SK-N-SH (cell line): Measurements from ENCODE around the gene ZNF444. TPM values are rescaled to one million over a fixed set of nuclear protein-coding genes. Genes with fewer than 3 reads are reported as not detected.

Experiments
- CTCF ChIA-PET: fragments of 300-600, 350-600 bp; formaldehyde crosslinking; extraction: SDS; loops from one replicate; lab custom pipeline; 2021; lab: Yijun Ruan, JAX
- POLR2A ChIA-PET: fragments of 350-600 bp; sonication (Branson Sonifier 250); formaldehyde crosslinking; extraction: SDS; loops from one replicate; lab custom pipeline; 2020; ENCODE audit warnings: antibody characterized with exemption, inconsistent platforms; lab: Yijun Ruan, JAX
- DNase-seq: peaks from one replicate; pipeline ENCODE4 v3.0.0; 2012
- H2AFZ ChIP-seq: fragments of 200-600 bp; sonication (generic); 2 replicates; pipeline ENCODE4 v1.8.1; 2016; ENCODE audit warnings: antibody characterized with exemption, mild to moderate bottlenecking, low read depth
- H3F3A ChIP-seq: fragments of 200-600 bp; sonication (generic); replicated peaks from 2 replicates; pipeline ENCODE3; 2016; ENCODE audit warnings: antibody characterized with exemption, mild to moderate bottlenecking; ENCODE audit not compliant: insufficient read depth
- H3K27ac ChIP-seq, 2 experiments: fragments of 200-500 bp in 1 of 2; fragments of 200-600 bp in 1 of 2; sonication (Bioruptor generic) in 1 of 2; sonication (generic), shearing (Covaris generic) in 1 of 2; 2 replicates each; pipeline versions ENCODE4 v1.5.1 to v1.6.1; 2014 to 2016; ENCODE audit warnings: low read depth in 2 of 2, inconsistent platforms in 1 of 2, low read length in 1 of 2, mild to moderate bottlenecking in 1 of 2, mixed read lengths in 1 of 2
- H3K27me3 ChIP-seq: fragments of 200-600 bp; sonication (generic), shearing (Covaris generic); 2 replicates; pipeline ENCODE4 v1.6.1; 2016; ENCODE audit warnings: mixed run types; ENCODE audit not compliant: insufficient read depth
- H3K36me3 ChIP-seq, 2 experiments: fragments of 200-500 bp in 1 of 2; fragments of 200-600 bp in 1 of 2; sonication (Bioruptor generic) in 1 of 2; sonication (generic) in 1 of 2; replicated peaks in 1 of 2; 2 replicates each; pipeline versions ENCODE3 to v1.5.1; 2014 to 2016; ENCODE audit warnings: low read length in 1 of 2, mild to moderate bottlenecking in 1 of 2; ENCODE audit not compliant: insufficient read depth in 2 of 2, control insufficient read depth in 1 of 2
- H3K4me1 ChIP-seq, 2 experiments: fragments of 200-500 bp in 1 of 2; fragments of 200-600 bp in 1 of 2; sonication (Bioruptor generic) in 1 of 2; sonication (generic), shearing (Covaris generic) in 1 of 2; 2 replicates each; pipeline versions ENCODE4 v1.5.1 to v1.6.1; 2014 to 2016; ENCODE audit warnings: low read depth in 1 of 2, low read length in 1 of 2, mixed run types in 1 of 2; ENCODE audit not compliant: insufficient read depth in 2 of 2, control insufficient read depth in 1 of 2
- H3K4me2 ChIP-seq: fragments of 200-600 bp; sonication (generic), shearing (Covaris generic); 2 replicates; pipeline ENCODE4 v1.6.1; 2017; ENCODE audit warnings: mixed run types
- H3K4me3 ChIP-seq, 2 experiments: fragments of 200-500 bp in 1 of 2; fragments of 200-600 bp in 1 of 2; sonication (Bioruptor generic) in 1 of 2; sonication (generic), shearing (Covaris generic) in 1 of 2; 2 replicates each; pipeline versions ENCODE4 v1.5.1 to v1.8.1; 2014 to 2016; ENCODE audit warnings: low read depth in 2 of 2, inconsistent platforms in 1 of 2, low read length in 1 of 2, mild to moderate bottlenecking in 1 of 2, mixed read lengths in 1 of 2, moderate library complexity in 1 of 2
- H3K79me2 ChIP-seq: fragments of 200-600 bp; sonication (generic); 2 replicates; pipeline ENCODE4 v1.8.1; 2017; ENCODE audit warnings: mild to moderate bottlenecking; ENCODE audit not compliant: insufficient read depth
- H3K9ac ChIP-seq: fragments of 200-600 bp; sonication (generic); 2 replicates; pipeline ENCODE4 v1.6.1; 2017; ENCODE audit warnings: mixed run types
- H3K9me2 ChIP-seq: fragments of 200-600 bp; sonication (generic); 2 replicates; pipeline ENCODE4 v1.6.1; 2017; ENCODE audit warnings: mixed run types
- H3K9me3 ChIP-seq: fragments of 200-600 bp; sonication (generic); 2 replicates; pipeline ENCODE4 v1.6.1; 2017; ENCODE audit warnings: mixed run types, mild to moderate bottlenecking, moderate library complexity
- H4K20me1 ChIP-seq: fragments of 200-600 bp; sonication (generic); 2 replicates; pipeline ENCODE4 v1.6.1; 2017; ENCODE audit warnings: mild to moderate bottlenecking, mixed run types; ENCODE audit not compliant: insufficient read depth
- FOXJ3 ChIP-seq: sonication (generic); formaldehyde crosslinking; IDR thresholded peaks from 2 replicates; pipeline ENCODE4 v1.5.1; 2020; ENCODE audit warnings: mild to moderate bottlenecking, missing genetic modification reagents
- FOXM1 ChIP-seq: IDR thresholded peaks from 2 replicates; pipeline ENCODE4 v1.4.0; 2012; ENCODE audit warnings: low read depth, mild to moderate bottlenecking
- GABPA ChIP-seq: IDR thresholded peaks from 2 replicates; pipeline ENCODE4 v1.4.0; 2012; ENCODE audit warnings: low read depth, mild to moderate bottlenecking
- MXI1 ChIP-seq: IDR thresholded peaks from 2 replicates; pipeline ENCODE4 v1.6.1; 2012; ENCODE audit warnings: mild to moderate bottlenecking, low read depth, low read length, improper control_type of control experiment
- NFIC ChIP-seq: IDR thresholded peaks from 2 replicates; pipeline ENCODE4 v1.4.0; 2012; ENCODE audit warnings: borderline replicate concordance
- RCOR1 ChIP-seq: fragments of 150-350 bp; IDR thresholded peaks from 2 replicates; pipeline ENCODE4 v1.6.1; 2017; ENCODE audit warnings: antibody characterized with exemption, low read length
- REST ChIP-seq: IDR thresholded peaks from 2 replicates; pipeline ENCODE4 v1.6.1; 2012; ENCODE audit warnings: mild to moderate bottlenecking, low read depth, low read length, moderate library complexity
- TAF1 ChIP-seq: IDR thresholded peaks from 2 replicates; pipeline ENCODE4 v1.6.1; 2012; ENCODE audit warnings: low read depth, mild to moderate bottlenecking, low read length, moderate library complexity, borderline replicate concordance
- TEAD4 ChIP-seq: IDR thresholded peaks from 2 replicates; pipeline ENCODE4 v1.4.0; 2012; ENCODE audit warnings: mild to moderate bottlenecking, borderline replicate concordance; ENCODE audit not compliant: insufficient read depth
- YY1 ChIP-seq: IDR thresholded peaks from 2 replicates; pipeline ENCODE4 v1.4.0; 2012; ENCODE audit warnings: low read depth, mild to moderate bottlenecking
- WGBS: methylation state at CpG from one replicate; pipeline ENCODE4 v1.1.6; 2017; ENCODE audit warnings: low lambda C conversion rate; 5-methylcytosine and 5-hydroxymethylcytosine counted together
- polyA plus RNA-seq, 3 experiments: library from polyadenylated mRNA; depleted of rRNA; stranded (reverse); fragments of >200 nt; gene quantifications; 2 replicates each; pipeline ENCODE4 v1.2.3, GENCODE V29; 2012

Gene ZNF444
- polyA plus RNA-seq, 1 of the 3 experiments (the other 2 are of a cell fraction) = 23.2 TPM

- WGBS = 6% methylated on average over 26 of the region's 26 CpGs
- H3K9me2 ChIP-seq = no peaks in the 10 kb centered on the region
- no peaks in the 10 kb centered on the region for H3F3A ChIP-seq
- H3K27ac ChIP-seq = peak overlapping the region; percentile 61 to 70; a peak in 3 of 4 replicates
- 0 out of 2 replicates have a peak overlapping the region, but pooled peaks have one; percentile 59 for H2AFZ ChIP-seq
- ChIA-PET CTCF (interaction anchor here (1.3 to 1.7 kb wide), 3 partner anchors 19 to 61 kb away, joined by 3 read pairs; no protein-coding TSS in a partner anchor), POLR2A (interaction anchor here (2.5 kb wide), 1 partner anchor 21 kb away, joined by 8 read pairs; no protein-coding TSS in a partner anchor)
- peak overlapping the region; percentile 63 to 66 for H3K4me3 ChIP-seq
- H4K20me1 ChIP-seq = no peaks in the 10 kb centered on the region
- peak overlapping the region; percentile 70; the same call in 1 of the 2 replicates for H3K9ac ChIP-seq
- H3K36me3 ChIP-seq = peaks cover 0 to 5% of the 10 kb centered on the region in 2 experiments
- no peaks in the 10 kb centered on the region for H3K27me3 ChIP-seq
- peaks cover 36% of the 10 kb centered on the region for H3K79me2 ChIP-seq
- TF ChIP-seq MXI1 = peak; percentile 36; the same call in 1 of the 2 replicates
- no peak for TF ChIP-seq TAF1
- TF ChIP-seq, all 33 proteins: peak for 1
- Histone ChIP-seq H3K9me3 (no peaks in the 10 kb centered on the region), H3K4me2 (peak overlapping the region; percentile 88), H3K4me1 (peaks cover 7 to 21% of the 10 kb centered on the region in 2 experiments; a peak in 3 of 4 replicates)
- DNase-seq = no peak
Measured at GRCh38 chr19:56141417-56141993, 418 bp downstream of the ZNF444 start.

GRCh38 chr19:56142087-56142787 lies 1.1 kb downstream of the ZNF444 start:
- Histone ChIP-seq H3K9me3 (no peaks in the 10 kb centered on the region), H3K9me2 (no peaks in the 10 kb centered on the region), H3K4me2 (peak overlapping the region; percentile 88), H3K27me3 (no peaks in the 10 kb centered on the region), H3F3A (no peaks in the 10 kb centered on the region), H3K79me2 (peaks cover 36% of the 10 kb centered on the region), H3K4me3 (peak overlapping the region; percentile 63 to 66), H3K9ac (peak overlapping the region; percentile 43; the same call in 1 of the 2 replicates), H3K27ac (peak overlapping the region in 1 of 2 experiments; percentile 29; a peak in 1 of 4 replicates), H3K36me3 (peaks cover 0 to 7% of the 10 kb centered on the region in 2 experiments), H3K4me1 (peaks cover 7 to 21% of the 10 kb centered on the region in 2 experiments; a peak in 3 of 4 replicates), H2AFZ (no peak overlapping the region), H4K20me1 (no peaks in the 10 kb centered on the region)
- POLR2A ChIA-PET = interaction anchor here (2.5 kb wide), 1 partner anchor 22 kb away, joined by 8 read pairs; no protein-coding TSS in a partner anchor
- WGBS = 71% methylated on average over 17 of the region's 17 CpGs
- CTCF ChIA-PET = interaction anchor here (1.2 to 1.7 kb wide), 5 partner anchors 13 to 76 kb away, joined by 3 read pairs; no protein-coding TSS in a partner anchor
- no peak for TF ChIP-seq YY1
- no peak for TF ChIP-seq FOXJ3 (CRISPR knock-in tag)
- TF ChIP-seq TEAD4 = no peak
- TF ChIP-seq NFIC = no peak
- no peak for TF ChIP-seq GABPA
- TF ChIP-seq REST = no peak
- TF ChIP-seq RCOR1 = no peak
- no peak for TF ChIP-seq FOXM1
- DNase-seq = no peak
